CD4-positive, alpha-beta memory T cell (primary cell): ENCODE measurements around the gene EIPR1. TPM values are rescaled to one million over a fixed set of nuclear protein-coding genes. Genes with fewer than 3 reads are reported as not detected.
A peak's percentile ranks its signal among the peaks of the same experiment; 100 is the strongest.

ENCODE experiments used
- CTCF ChIA-PET: fragments of 350-600 bp; sonication (Branson Sonifier 250); formaldehyde crosslinking; loops from one replicate; lab custom pipeline; 2021; ENCODE audit warnings: inconsistent platforms; ENCODE audit not compliant: partially characterized antibody; lab: Charles Lee
- POLR2A ChIA-PET: fragments of 350-600 bp; sonication (Branson Sonifier 250); formaldehyde crosslinking; loops from one replicate; lab custom pipeline; 2021; ENCODE audit not compliant: partially characterized antibody; lab: Charles Lee
- DNase-seq, 5 donors: peaks; one replicate each; pipeline versions ENCODE4 v3.0.0 to v3.0.0-alpha.2; 2020 to 2022; ENCODE audit warnings: mixed read lengths in 1 of 5
- H3K27ac ChIP-seq: one replicate; pipeline ENCODE4 v1.7.0; 2013; ENCODE audit warnings: low read depth, low read length
- H3K27me3 ChIP-seq: 2 replicates; pipeline ENCODE4 v1.7.0; 2013; ENCODE audit warnings: mild to moderate bottlenecking, low read length, moderate library complexity; ENCODE audit not compliant: insufficient read depth
- H3K36me3 ChIP-seq: 2 replicates; pipeline ENCODE4 v1.7.0; 2013; ENCODE audit warnings: mild to moderate bottlenecking, low read length, moderate library complexity; ENCODE audit not compliant: insufficient read depth
- H3K4me1 ChIP-seq: 2 replicates; pipeline ENCODE4 v1.7.0; 2013; ENCODE audit warnings: mild to moderate bottlenecking, low read length, moderate library complexity; ENCODE audit not compliant: insufficient read depth
- H3K4me3 ChIP-seq, 2 donors: one replicate each; pipeline ENCODE4 v1.7.0; 2013; ENCODE audit warnings: low read length in 2 of 2, mild to moderate bottlenecking in 1 of 2
- H3K9me3 ChIP-seq, 2 donors: one replicate each; pipeline ENCODE4 v1.7.0; 2013; ENCODE audit warnings: low read length in 2 of 2, control low read depth in 1 of 2; ENCODE audit not compliant: control insufficient read depth in 1 of 2
- H3K27ac Mint-ChIP-seq, 7 donors: one replicate each; pipeline ENCODE4 v1.8.0; 2020 to 2021; ENCODE audit warnings: mixed read lengths in 7 of 7, mild to moderate bottlenecking in 6 of 7, inconsistent platforms in 3 of 7, moderate library complexity in 3 of 7
- H3K27me3 Mint-ChIP-seq, 2 donors: one replicate each; pipeline ENCODE4 v1.8.0; 2020 to 2021; ENCODE audit warnings: mixed read lengths in 2 of 2
- H3K36me3 Mint-ChIP-seq, 2 donors: one replicate each; pipeline ENCODE4 v1.8.0; 2020 to 2021; ENCODE audit warnings: mixed read lengths in 2 of 2, inconsistent platforms in 1 of 2, mild to moderate bottlenecking in 1 of 2
- H3K4me1 Mint-ChIP-seq, 4 donors: one replicate each; pipeline ENCODE4 v1.8.0; 2020 to 2021; ENCODE audit warnings: mixed read lengths in 4 of 4, mild to moderate bottlenecking in 1 of 4
- H3K4me3 Mint-ChIP-seq, 8 donors: one replicate each; pipeline ENCODE4 v1.8.0; 2020 to 2021; ENCODE audit warnings: mixed read lengths in 8 of 8, mild to moderate bottlenecking in 7 of 8, moderate library complexity in 6 of 8, inconsistent platforms in 3 of 8
- H3K9me3 Mint-ChIP-seq, 8 donors: one replicate each; pipeline ENCODE4 v1.8.0; 2020 to 2021; ENCODE audit warnings: mixed read lengths in 8 of 8, mild to moderate bottlenecking in 5 of 8, inconsistent platforms in 3 of 8, moderate library complexity in 1 of 8
- intact Hi-C: fragments of 100-400 bp; cut with micrococcal nuclease; formaldehyde crosslinking; loops from one replicate; pipeline ENCODE4 v1.15.1; 2023
- polyA plus RNA-seq, 2 donors: library from polyadenylated mRNA; unstranded; fragments of 300-500 nt; fragmentation: Illumina TruSeq; gene quantifications; one replicate each; pipeline ENCODE4 v1.2.3, GENCODE V29; 2021
- total RNA-seq, 2 experiments: library from RNA; stranded (reverse); gene quantifications; one replicate each; pipeline ENCODE4 v1.2.3, GENCODE V29; 2021

EIPR1 gene
- total and polyA plus RNA-seq, 4 experiments from 2014 or later: 18.2 to 48.0 (median 26.2) TPM

GRCh38 chr2:3270095-3270478, 107.5 kb downstream of the EIPR1 start:
- Mint-ChIP-seq H3K9me3 (peaks cover 0 to 9% (median 6%) of the 10 kb centered on the region in 8 donors), H3K4me3 (no peak overlapping the region), H3K27me3 (no peaks in the 10 kb centered on the region), H3K27ac (no peak overlapping the region), H3K4me1 (peaks cover 0 to 4% (median 2%) of the 10 kb centered on the region in 4 donors), H3K36me3 (peaks cover 15 to 43% of the 10 kb centered on the region in 2 donors)
- Histone ChIP-seq H3K9me3 (no peaks in the 10 kb centered on the region), H3K4me1 (no peaks in the 10 kb centered on the region), H3K27me3 (no peaks in the 10 kb centered on the region), H3K4me3 (no peak overlapping the region), H3K27ac (no peak overlapping the region), H3K36me3 (no peaks in the 10 kb centered on the region)
- CTCF ChIA-PET: no interaction called here
- intact Hi-C loops: no loop called here
- no peak for DNase-seq
- POLR2A ChIA-PET: no interaction called here

GRCh38 chr2:3269425-3270094, 108.1 kb downstream of the EIPR1 start:
- no peak overlapping the region for H3K4me3 Mint-ChIP-seq
- no peaks in the 10 kb centered on the region for H3K27me3 Mint-ChIP-seq
- no peaks in the 10 kb centered on the region for H3K4me1 ChIP-seq
- no peak overlapping the region for H3K27ac ChIP-seq
- H3K27ac Mint-ChIP-seq: no peak overlapping the region
- peaks cover 0 to 4% (median under 1%) of the 10 kb centered on the region in 8 donors for H3K9me3 Mint-ChIP-seq
- no peaks in the 10 kb centered on the region for H3K9me3 ChIP-seq
- H3K36me3 Mint-ChIP-seq: peaks cover 11 to 39% of the 10 kb centered on the region in 2 donors
- CTCF ChIA-PET: no interaction called here
- no peak for DNase-seq
- intact Hi-C loops: no loop called here
- H3K4me1 Mint-ChIP-seq: peaks cover 0 to 4% (median 3%) of the 10 kb centered on the region in 4 donors
- H3K27me3 ChIP-seq: no peaks in the 10 kb centered on the region
- H3K36me3 ChIP-seq: no peaks in the 10 kb centered on the region
- H3K4me3 ChIP-seq: no peak overlapping the region
- POLR2A ChIA-PET: no interaction called here

- no peak for DNase-seq
- Histone ChIP-seq H3K4me3 (no peak overlapping the region), H3K4me1 (no peaks in the 10 kb centered on the region), H3K9me3 (no peaks in the 10 kb centered on the region), H3K27me3 (no peaks in the 10 kb centered on the region), H3K36me3 (peaks cover 4% of the 10 kb centered on the region), H3K27ac (no peak overlapping the region)
- ChIA-PET POLR2A (no interaction called here), CTCF (no interaction called here)
- intact Hi-C loops: no loop called here
- Mint-ChIP-seq H3K4me3 (no peak overlapping the region), H3K4me1 (peaks cover 0 to 4% (median 2%) of the 10 kb centered on the region in 4 donors), H3K27me3 (no peaks in the 10 kb centered on the region), H3K36me3 (peaks cover 11 to 36% of the 10 kb centered on the region in 2 donors), H3K9me3 (peaks cover 0 to 2% (median 0%) of the 10 kb centered on the region in 8 donors), H3K27ac (no peak overlapping the region)
Observed at GRCh38 chr2:3268705-3269029, 109.0 kb downstream of the EIPR1 start.

GRCh38 chr2:3267869-3268704, 109.5 kb downstream of the EIPR1 start:
- no peaks in the 10 kb centered on the region for H3K4me1 ChIP-seq
- Mint-ChIP-seq H3K36me3 (peaks cover 8 to 33% of the 10 kb centered on the region in 2 donors), H3K4me3 (no peak overlapping the region), H3K27ac (no peak overlapping the region), H3K27me3 (no peaks in the 10 kb centered on the region), H3K9me3 (peaks cover 0 to 2% (median 0%) of the 10 kb centered on the region in 8 donors), H3K4me1 (peaks cover 0 to 4% (median 2%) of the 10 kb centered on the region in 4 donors)
- intact Hi-C loops: no loop called here
- ChIA-PET CTCF (no interaction called here), POLR2A (no interaction called here)
- peaks cover 4% of the 10 kb centered on the region for H3K36me3 ChIP-seq
- DNase-seq: no peak
- no peak overlapping the region for H3K27ac ChIP-seq
- H3K9me3 ChIP-seq: no peaks in the 10 kb centered on the region
- no peaks in the 10 kb centered on the region for H3K27me3 ChIP-seq
- H3K4me3 ChIP-seq: no peak overlapping the region

GRCh38 chr2:3266925-3267867, 110.4 kb downstream of the EIPR1 start:
- Histone ChIP-seq H3K9me3 (no peaks in the 10 kb centered on the region), H3K4me3 (no peak overlapping the region), H3K4me1 (no peaks in the 10 kb centered on the region), H3K27ac (no peak overlapping the region), H3K36me3 (peaks cover 4% of the 10 kb centered on the region), H3K27me3 (no peaks in the 10 kb centered on the region)
- H3K36me3 Mint-ChIP-seq: peaks cover 8 to 31% of the 10 kb centered on the region in 2 donors
- DNase-seq: no peak
- H3K4me3 Mint-ChIP-seq: no peak overlapping the region
- H3K27me3 Mint-ChIP-seq: no peaks in the 10 kb centered on the region
- peak overlapping the region in 2 of 7 donors; percentile 16 to 29 for H3K27ac Mint-ChIP-seq
- POLR2A ChIA-PET: no interaction called here
- peaks cover 0 to 3% (median 1%) of the 10 kb centered on the region in 4 donors for H3K4me1 Mint-ChIP-seq
- H3K9me3 Mint-ChIP-seq: peaks cover 0 to 2% (median 0%) of the 10 kb centered on the region in 8 donors
- intact Hi-C loops: no loop called here
- CTCF ChIA-PET: no interaction called here

GRCh38 chr2:3265981-3266924, 111.4 kb downstream of the EIPR1 start:
- Mint-ChIP-seq H3K4me1 (peaks cover 0 to 3% (median 1%) of the 10 kb centered on the region in 4 donors), H3K4me3 (no peak overlapping the region), H3K27ac (no peak overlapping the region), H3K27me3 (no peaks in the 10 kb centered on the region), H3K9me3 (peaks cover 0 to 2% (median 0%) of the 10 kb centered on the region in 8 donors), H3K36me3 (peaks cover 8 to 31% of the 10 kb centered on the region in 2 donors)
- no peak overlapping the region for H3K27ac ChIP-seq
- H3K36me3 ChIP-seq: peaks cover 4% of the 10 kb centered on the region
- CTCF ChIA-PET: no interaction called here
- DNase-seq: no peak
- H3K9me3 ChIP-seq: no peaks in the 10 kb centered on the region
- H3K4me3 ChIP-seq: no peak overlapping the region
- POLR2A ChIA-PET: no interaction called here
- H3K4me1 ChIP-seq: no peaks in the 10 kb centered on the region
- intact Hi-C loops: no loop called here
- no peaks in the 10 kb centered on the region for H3K27me3 ChIP-seq
